22Rv1 (cell line): Measurements from ENCODE around the gene LY6G6F.

Source experiments
- ZFX ChIP-seq: fragments of 450-650 bp; IDR thresholded peaks from 2 replicates; pipeline ENCODE4 v1.6.1; 2017; ENCODE audit warnings: antibody characterized with exemption, borderline replicate concordance
- TF ChIP-seq, protein P1 (sequence below): fragments of 450-650 bp; IDR thresholded peaks from 2 replicates; pipeline ENCODE4 v1.5.1; 2017; ENCODE audit warnings: mild to moderate bottlenecking

DNA sequence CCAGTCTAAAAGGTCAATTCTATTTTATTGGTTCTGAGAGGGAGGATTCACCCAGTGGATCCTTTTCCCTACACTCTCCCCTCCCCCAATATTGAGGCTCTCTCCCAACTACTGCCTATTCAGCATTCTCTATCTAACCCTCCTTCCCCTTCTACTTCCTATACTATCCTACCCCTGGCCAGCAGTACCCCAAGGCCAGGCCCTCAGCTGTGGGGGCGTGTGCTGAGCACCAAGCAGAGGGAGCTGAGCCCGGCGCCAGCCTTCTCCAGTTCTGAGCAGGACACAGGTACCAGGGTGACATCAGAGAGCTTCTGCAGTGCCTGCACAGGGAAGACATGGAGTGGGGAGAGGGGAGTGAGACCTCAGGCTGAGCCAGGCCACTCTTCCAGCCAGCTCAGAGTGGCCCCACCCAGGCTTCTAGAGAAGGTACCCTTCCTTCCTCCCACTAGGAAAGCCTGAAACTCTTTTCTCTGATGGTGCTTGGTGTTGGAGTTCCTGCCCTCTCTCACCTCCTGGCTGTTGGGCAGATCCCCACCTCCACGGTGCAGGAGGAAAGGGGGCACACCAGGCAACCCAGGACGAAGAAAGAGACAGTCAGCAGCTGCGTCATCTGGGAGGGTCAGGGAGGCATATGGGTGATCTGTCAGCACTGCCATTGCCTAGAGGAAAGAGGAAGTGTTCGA, 20.5 kb downstream of the LY6G6F start:
- TF ChIP-seq, protein P1, sequence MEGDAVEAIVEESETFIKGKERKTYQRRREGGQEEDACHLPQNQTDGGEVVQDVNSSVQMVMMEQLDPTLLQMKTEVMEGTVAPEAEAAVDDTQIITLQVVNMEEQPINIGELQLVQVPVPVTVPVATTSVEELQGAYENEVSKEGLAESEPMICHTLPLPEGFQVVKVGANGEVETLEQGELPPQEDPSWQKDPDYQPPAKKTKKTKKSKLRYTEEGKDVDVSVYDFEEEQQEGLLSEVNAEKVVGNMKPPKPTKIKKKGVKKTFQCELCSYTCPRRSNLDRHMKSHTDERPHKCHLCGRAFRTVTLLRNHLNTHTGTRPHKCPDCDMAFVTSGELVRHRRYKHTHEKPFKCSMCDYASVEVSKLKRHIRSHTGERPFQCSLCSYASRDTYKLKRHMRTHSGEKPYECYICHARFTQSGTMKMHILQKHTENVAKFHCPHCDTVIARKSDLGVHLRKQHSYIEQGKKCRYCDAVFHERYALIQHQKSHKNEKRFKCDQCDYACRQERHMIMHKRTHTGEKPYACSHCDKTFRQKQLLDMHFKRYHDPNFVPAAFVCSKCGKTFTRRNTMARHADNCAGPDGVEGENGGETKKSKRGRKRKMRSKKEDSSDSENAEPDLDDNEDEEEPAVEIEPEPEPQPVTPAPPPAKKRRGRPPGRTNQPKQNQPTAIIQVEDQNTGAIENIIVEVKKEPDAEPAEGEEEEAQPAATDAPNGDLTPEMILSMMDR, result no peak
- no peak for TF ChIP-seq ZFX
